Epithelial cell of prostate (primary cell): ENCODE measurements around the gene FAM24B.

Source experiments
- DNase-seq: peaks from one replicate; pipeline ENCODE4 v3.0.0-alpha.2; 2011; ENCODE audit warnings: low read depth, low spot score
- H3K27ac ChIP-seq: fragments of 450-650 bp; 2 replicates; pipeline ENCODE4 v1.5.1; 2017; ENCODE audit warnings: mild to moderate bottlenecking

The FAM24B gene

GRCh38 chr10:122830273-122830964 lies 49.0 kb downstream of the FAM24B start:
- DNase-seq: no peak
- H3K27ac ChIP-seq: no peak overlapping the region

GRCh38 chr10:122829454-122829853 lies 49.9 kb downstream of the FAM24B start:
- DNase-seq: no peak
- H3K27ac ChIP-seq: no peak overlapping the region

GRCh38 chr10:122828716-122829255 lies 50.6 kb downstream of the FAM24B start:
- H3K27ac ChIP-seq: no peak overlapping the region
- no peak for DNase-seq

- no peak for DNase-seq
Measured at GRCh38 chr10:122827302-122827701, 52.1 kb downstream of the FAM24B start.

GRCh38 chr10:122822973-122823690 lies 56.2 kb downstream of the FAM24B start:
- no peak overlapping the region for H3K27ac ChIP-seq

More at GRCh38 chr10:122827302-122827701, 52.1 kb downstream of the FAM24B start:
- no peak overlapping the region for H3K27ac ChIP-seq

GRCh38 chr10:122821808-122822207 lies 57.6 kb downstream of the FAM24B start:
- H3K27ac ChIP-seq: no peak overlapping the region
- DNase-seq: no peak

More at GRCh38 chr10:122822973-122823690, 56.2 kb downstream of the FAM24B start:
- DNase-seq: no peak

- no peak overlapping the region for H3K27ac ChIP-seq
- DNase-seq: no peak
Measured at GRCh38 chr10:122815458-122815857, 63.9 kb downstream of the FAM24B start.

- no peak overlapping the region for H3K27ac ChIP-seq
- no peak for DNase-seq
Measured at GRCh38 chr10:122814493-122814892, 64.9 kb downstream of the FAM24B start.

GRCh38 chr10:122812751-122813150 lies 66.6 kb downstream of the FAM24B start:
- H3K27ac ChIP-seq: no peak overlapping the region
- no peak for DNase-seq

GRCh38 chr10:122802282-122802681 lies 77.1 kb downstream of the FAM24B start:
- H3K27ac ChIP-seq: no peak overlapping the region
- no peak for DNase-seq
